Body of pancreas (tissue), 4 donors: ENCODE measurements around the gene ZMAT3.

Experiments used
- CTCF ChIP-seq, 7 experiments: fragments of 450-650 bp in 4 of 7; fragments of 200-600 bp in 3 of 7; sonication (generic) in 3 of 7; IDR thresholded peaks; one replicate each; pipeline ENCODE4 v1.5.1; 2016 to 2019; ENCODE audit warnings: antibody characterized with exemption in 7 of 7
- POLR2A ChIP-seq, 3 donors: fragments of 450-650 bp; IDR thresholded peaks; one replicate each; pipeline ENCODE4 v1.6.1; 2016; ENCODE audit warnings: antibody characterized with exemption in 3 of 3, mild to moderate bottlenecking in 2 of 3

- TF ChIP-seq CTCF (IDR thresholded peaks at IDR 0.05): no peak
- TF ChIP-seq POLR2A (IDR thresholded peaks at IDR 0.05): no peak
These were observed 81.3 kb downstream of the ZMAT3 start for GRCh38 chr3:178990293-178990692.
